Loucy (cell line): ENCODE results near the gene ADD2.

Experiments used
- CTCF ChIP-seq: fragments of 200-600 bp; sonication (generic); conservative IDR thresholded peaks from 2 replicates; pipeline ENCODE4 v1.5.1; 2014; ENCODE audit warnings: mild to moderate bottlenecking, antibody characterized with exemption, low read length
- EZH2phosphoT487 ChIP-seq: fragments of 200-600 bp; IDR thresholded peaks from 2 replicates; pipeline ENCODE4 v1.6.1; 2018; ENCODE audit warnings: antibody characterized with exemption, mild to moderate bottlenecking, moderate library complexity, borderline replicate concordance

- TF ChIP-seq CTCF (no peak), EZH2phosphoT487 (no peak)
These were observed 51.8 kb downstream of the ADD2 start for GRCh38 chr2:70716131-70716743.
